DOHH2 (cell line): Measurements from ENCODE around the gene TOGARAM2.

Source experiments
- H3F3A ChIP-seq: fragments of 200-600 bp; sonication (generic), shearing (Covaris generic); 2 replicates; pipeline ENCODE4 v1.6.0; 2016; ENCODE audit warnings: antibody characterized with exemption, mild to moderate bottlenecking; ENCODE audit not compliant: control insufficient read depth, insufficient read depth
- H3K27ac ChIP-seq: fragments of 200-600 bp; sonication (generic); 2 replicates; pipeline ENCODE4 v1.5.1; 2014; ENCODE audit warnings: low read depth, mild to moderate bottlenecking, low read length, moderate library complexity
- H3K27me3 ChIP-seq: fragments of 200-600 bp; sonication (generic); 2 replicates; pipeline ENCODE4 v1.6.1; 2014; ENCODE audit warnings: mild to moderate bottlenecking, low read length, mixed read lengths; ENCODE audit not compliant: control insufficient read depth
- H3K36me3 ChIP-seq: fragments of 200-600 bp; sonication (generic); 2 replicates; pipeline ENCODE4 v1.6.1; 2014; ENCODE audit warnings: mild to moderate bottlenecking, low read length, moderate library complexity, mixed read lengths; ENCODE audit not compliant: control insufficient read depth
- H3K4me1 ChIP-seq: fragments of 200-600 bp; sonication (generic); 2 replicates; pipeline ENCODE4 v1.6.1; 2014; ENCODE audit warnings: mild to moderate bottlenecking, low read length, mixed read lengths; ENCODE audit not compliant: control insufficient read depth
- H3K4me2 ChIP-seq: fragments of 200-600 bp; sonication (generic); 2 replicates; pipeline ENCODE4 v1.6.0; 2014; ENCODE audit warnings: mild to moderate bottlenecking, low read length, moderate library complexity
- H3K4me3 ChIP-seq: fragments of 200-600 bp; sonication (generic); 2 replicates; pipeline ENCODE4 v1.5.1; 2014; ENCODE audit warnings: mild to moderate bottlenecking, low read length, mixed read lengths
- H3K79me2 ChIP-seq: fragments of 200-600 bp; sonication (generic); 2 replicates; pipeline ENCODE4 v1.6.1; 2014; ENCODE audit warnings: mild to moderate bottlenecking, low read length, mixed read lengths; ENCODE audit not compliant: control insufficient read depth
- H3K9me2 ChIP-seq: fragments of 200-600 bp; sonication (generic); replicated peaks from 2 replicates; pipeline ENCODE4 v1.6.1; 2014; ENCODE audit warnings: mild to moderate bottlenecking, low read length, mixed read lengths; ENCODE audit not compliant: control insufficient read depth
- H3K9me3 ChIP-seq: fragments of 200-600 bp; sonication (generic); 2 replicates; pipeline ENCODE4 v1.6.1; 2014; ENCODE audit warnings: antibody characterized with exemption, low read length, mixed read lengths; ENCODE audit not compliant: control insufficient read depth, insufficient read depth
- H4K20me1 ChIP-seq: fragments of 200-600 bp; sonication (generic); 2 replicates; pipeline ENCODE4 v1.6.0; 2014; ENCODE audit warnings: low read depth, mild to moderate bottlenecking, antibody characterized with exemption, low read length, moderate library complexity; ENCODE audit not compliant: control insufficient read depth, insufficient read depth
- CTCF ChIP-seq: fragments of 200-600 bp; sonication (generic); IDR thresholded peaks from one replicate; pipeline ENCODE4 v1.5.1; 2014; ENCODE audit warnings: antibody characterized with exemption, mild to moderate bottlenecking, low read depth, low read length; ENCODE audit not compliant: poor library complexity, severe bottlenecking
- EZH2phosphoT487 ChIP-seq: fragments of 200-600 bp; sonication (generic); IDR thresholded peaks from 2 replicates; pipeline ENCODE4 v1.6.1; 2017; ENCODE audit warnings: borderline replicate concordance, mild to moderate bottlenecking, antibody characterized with exemption, low read length, moderate library complexity, mixed read lengths

The TOGARAM2 gene

GRCh38 chr2:28949617-28950305, 31.3 kb upstream of the TOGARAM2 start:
- H3K27me3 ChIP-seq = no peaks in the 10 kb centered on the region

GRCh38 chr2:28950941-28951630, 30.0 kb upstream of the TOGARAM2 start:
- Histone ChIP-seq H3K27ac (no peak overlapping the region), H3F3A (peaks cover 35% of the 10 kb centered on the region), H3K27me3 (no peaks in the 10 kb centered on the region), H3K4me1 (no peaks in the 10 kb centered on the region), H3K79me2 (no peaks in the 10 kb centered on the region), H3K9me2 (no peaks in the 10 kb centered on the region), H3K9me3 (no peaks in the 10 kb centered on the region), H3K36me3 (peaks cover 29% of the 10 kb centered on the region), H3K4me3 (no peak overlapping the region), H3K4me2 (no peak overlapping the region), H4K20me1 (no peaks in the 10 kb centered on the region)
- TF ChIP-seq CTCF (no peak), EZH2phosphoT487 (no peak)

More at GRCh38 chr2:28949617-28950305, 31.3 kb upstream of the TOGARAM2 start:
- TF ChIP-seq CTCF (no peak), EZH2phosphoT487 (no peak)
- Histone ChIP-seq H3K79me2 (no peaks in the 10 kb centered on the region), H3K4me1 (no peaks in the 10 kb centered on the region), H3K27ac (no peak overlapping the region), H4K20me1 (no peaks in the 10 kb centered on the region), H3K36me3 (peaks cover 42% of the 10 kb centered on the region), H3K4me2 (no peak overlapping the region), H3K4me3 (no peak overlapping the region), H3K9me2 (no peaks in the 10 kb centered on the region), H3K9me3 (no peaks in the 10 kb centered on the region), H3F3A (peaks cover 36% of the 10 kb centered on the region)

GRCh38 chr2:28951910-28952835, 28.9 kb upstream of the TOGARAM2 start:
- H4K20me1 ChIP-seq = no peaks in the 10 kb centered on the region
- no peak overlapping the region for H3K4me3 ChIP-seq
- peaks cover 29% of the 10 kb centered on the region for H3F3A ChIP-seq
- H3K79me2 ChIP-seq = no peaks in the 10 kb centered on the region
- no peaks in the 10 kb centered on the region for H3K27me3 ChIP-seq
- TF ChIP-seq CTCF (no peak), EZH2phosphoT487 (no peak)
- peaks cover 18% of the 10 kb centered on the region for H3K36me3 ChIP-seq
- no peak overlapping the region for H3K4me2 ChIP-seq
- no peaks in the 10 kb centered on the region for H3K9me2 ChIP-seq
- no peak overlapping the region for H3K27ac ChIP-seq
- no peaks in the 10 kb centered on the region for H3K9me3 ChIP-seq
- H3K4me1 ChIP-seq = no peaks in the 10 kb centered on the region
